Activated naive CD8-positive, alpha-beta T cell treated with anti-CD3 and anti-CD28 coated beads for 36 hours (primary cell): Measurements from ENCODE around the gene CXorf58. TPM values are rescaled to one million over a fixed set of nuclear protein-coding genes. Genes with fewer than 3 reads are reported as not detected.

Experiments
- DNase-seq: peaks from one replicate; pipeline ENCODE4 v3.0.0; 2021
- H3K27ac Mint-ChIP-seq: one replicate; pipeline ENCODE4 v1.8.0; 2022; ENCODE audit warnings: mild to moderate bottlenecking, moderate library complexity, mixed read lengths
- H3K27me3 Mint-ChIP-seq: one replicate; pipeline ENCODE4 v1.8.0; 2022; ENCODE audit warnings: mild to moderate bottlenecking, mixed read lengths
- H3K36me3 Mint-ChIP-seq: one replicate; pipeline ENCODE4 v1.8.0; 2021; ENCODE audit warnings: mild to moderate bottlenecking, mixed read lengths
- H3K4me1 Mint-ChIP-seq: one replicate; pipeline ENCODE4 v1.8.0; 2021; ENCODE audit warnings: mixed read lengths
- H3K4me3 Mint-ChIP-seq: one replicate; pipeline ENCODE4 v1.8.0; 2022; ENCODE audit warnings: mild to moderate bottlenecking, moderate library complexity, mixed read lengths
- H3K9me3 Mint-ChIP-seq: one replicate; pipeline ENCODE4 v1.8.0; 2022; ENCODE audit warnings: mixed read lengths
- total RNA-seq, 2 experiments: library from RNA; stranded (reverse); gene quantifications; one replicate each; pipeline ENCODE4 v1.2.3, GENCODE V29; 2021

The CXorf58 gene
- total RNA-seq, 2 experiments from 2014 or later, result 0.24 TPM; not detected in 1

GRCh38 chrX:23919706-23920320 lies 12.0 kb downstream of the CXorf58 start:
- H3K27ac Mint-ChIP-seq, result no peak overlapping the region
- no peaks in the 10 kb centered on the region for H3K36me3 Mint-ChIP-seq
- no peaks in the 10 kb centered on the region for H3K4me1 Mint-ChIP-seq
- H3K27me3 Mint-ChIP-seq, result no peaks in the 10 kb centered on the region
- no peaks in the 10 kb centered on the region for H3K9me3 Mint-ChIP-seq
- no peak for DNase-seq
- no peak overlapping the region for H3K4me3 Mint-ChIP-seq

- no peaks in the 10 kb centered on the region for H3K36me3 Mint-ChIP-seq
- H3K27me3 Mint-ChIP-seq, result no peaks in the 10 kb centered on the region
- no peak for DNase-seq
- no peaks in the 10 kb centered on the region for H3K9me3 Mint-ChIP-seq
- H3K4me3 Mint-ChIP-seq, result no peak overlapping the region
- no peak overlapping the region for H3K27ac Mint-ChIP-seq
- peaks cover 1% of the 10 kb centered on the region for H3K4me1 Mint-ChIP-seq
Measured at GRCh38 chrX:23926015-23926414, 18.2 kb downstream of the CXorf58 start.

GRCh38 chrX:23930894-23931604 lies 23.2 kb downstream of the CXorf58 start:
- no peak for DNase-seq
- H3K27me3 Mint-ChIP-seq, result no peaks in the 10 kb centered on the region
- H3K4me1 Mint-ChIP-seq, result peaks cover 14% of the 10 kb centered on the region
- H3K27ac Mint-ChIP-seq, result no peak overlapping the region
- no peaks in the 10 kb centered on the region for H3K36me3 Mint-ChIP-seq
- no peak overlapping the region for H3K4me3 Mint-ChIP-seq
- no peaks in the 10 kb centered on the region for H3K9me3 Mint-ChIP-seq

GRCh38 chrX:23932046-23932445 lies 24.2 kb downstream of the CXorf58 start:
- Mint-ChIP-seq H3K4me3 (no peak overlapping the region), H3K27me3 (no peaks in the 10 kb centered on the region), H3K36me3 (no peaks in the 10 kb centered on the region), H3K9me3 (no peaks in the 10 kb centered on the region), H3K4me1 (peaks cover 14% of the 10 kb centered on the region), H3K27ac (no peak overlapping the region)
- no peak for DNase-seq

GRCh38 chrX:23935106-23935505 lies 27.3 kb downstream of the CXorf58 start:
- no peaks in the 10 kb centered on the region for H3K27me3 Mint-ChIP-seq
- no peak overlapping the region for H3K4me3 Mint-ChIP-seq
- peaks cover 14% of the 10 kb centered on the region for H3K4me1 Mint-ChIP-seq
- H3K36me3 Mint-ChIP-seq, result no peaks in the 10 kb centered on the region
- DNase-seq, result no peak
- no peak overlapping the region for H3K27ac Mint-ChIP-seq
- H3K9me3 Mint-ChIP-seq, result no peaks in the 10 kb centered on the region

GRCh38 chrX:23936180-23936579 lies 28.4 kb downstream of the CXorf58 start:
- DNase-seq, result no peak

GRCh38 chrX:23937100-23937499 lies 29.3 kb downstream of the CXorf58 start:
- H3K27ac Mint-ChIP-seq, result no peak overlapping the region
- no peak for DNase-seq
- H3K36me3 Mint-ChIP-seq, result no peaks in the 10 kb centered on the region
- no peaks in the 10 kb centered on the region for H3K27me3 Mint-ChIP-seq
- no peak overlapping the region for H3K4me3 Mint-ChIP-seq
- no peaks in the 10 kb centered on the region for H3K9me3 Mint-ChIP-seq
- peaks cover 6% of the 10 kb centered on the region for H3K4me1 Mint-ChIP-seq

More at GRCh38 chrX:23936180-23936579, 28.4 kb downstream of the CXorf58 start:
- H3K9me3 Mint-ChIP-seq, result no peaks in the 10 kb centered on the region
- H3K27me3 Mint-ChIP-seq, result no peaks in the 10 kb centered on the region
- H3K4me1 Mint-ChIP-seq, result peaks cover 12% of the 10 kb centered on the region
- H3K4me3 Mint-ChIP-seq, result no peak overlapping the region
- H3K36me3 Mint-ChIP-seq, result no peaks in the 10 kb centered on the region
- H3K27ac Mint-ChIP-seq, result no peak overlapping the region

GRCh38 chrX:23938690-23939089 lies 30.9 kb downstream of the CXorf58 start:
- Mint-ChIP-seq H3K27me3 (no peaks in the 10 kb centered on the region), H3K27ac (no peak overlapping the region), H3K4me1 (peaks cover 2% of the 10 kb centered on the region), H3K36me3 (no peaks in the 10 kb centered on the region), H3K4me3 (no peak overlapping the region), H3K9me3 (no peaks in the 10 kb centered on the region)
- DNase-seq, result no peak

GRCh38 chrX:23939203-23939602 lies 31.4 kb downstream of the CXorf58 start:
- no peaks in the 10 kb centered on the region for H3K9me3 Mint-ChIP-seq
- no peak overlapping the region for H3K27ac Mint-ChIP-seq
- H3K36me3 Mint-ChIP-seq, result no peaks in the 10 kb centered on the region
- DNase-seq, result no peak
- no peak overlapping the region for H3K4me3 Mint-ChIP-seq
- H3K4me1 Mint-ChIP-seq, result peaks cover 2% of the 10 kb centered on the region
- H3K27me3 Mint-ChIP-seq, result no peaks in the 10 kb centered on the region

GRCh38 chrX:23944234-23944633 lies 36.4 kb downstream of the CXorf58 start:
- Mint-ChIP-seq H3K4me3 (no peak overlapping the region), H3K36me3 (peaks cover 2% of the 10 kb centered on the region), H3K27ac (no peak overlapping the region), H3K4me1 (peaks cover 2% of the 10 kb centered on the region), H3K9me3 (no peaks in the 10 kb centered on the region), H3K27me3 (no peaks in the 10 kb centered on the region)
- no peak for DNase-seq

GRCh38 chrX:23945206-23945605 lies 37.4 kb downstream of the CXorf58 start:
- Mint-ChIP-seq H3K27ac (no peak overlapping the region), H3K9me3 (no peaks in the 10 kb centered on the region), H3K27me3 (no peaks in the 10 kb centered on the region), H3K36me3 (peaks cover 2% of the 10 kb centered on the region), H3K4me1 (peaks cover 2% of the 10 kb centered on the region), H3K4me3 (no peak overlapping the region)
- no peak for DNase-seq

GRCh38 chrX:23952391-23952790 lies 44.6 kb downstream of the CXorf58 start:
- DNase-seq, result no peak
- Mint-ChIP-seq H3K9me3 (no peaks in the 10 kb centered on the region), H3K4me1 (peaks cover 21% of the 10 kb centered on the region), H3K27ac (no peak overlapping the region), H3K36me3 (no peaks in the 10 kb centered on the region), H3K27me3 (no peaks in the 10 kb centered on the region), H3K4me3 (peak overlapping the region; percentile 42)

- Mint-ChIP-seq H3K4me1 (peaks cover 21% of the 10 kb centered on the region), H3K27ac (peak overlapping the region; percentile 93), H3K4me3 (peak overlapping the region; percentile 81), H3K27me3 (no peaks in the 10 kb centered on the region), H3K9me3 (no peaks in the 10 kb centered on the region), H3K36me3 (no peaks in the 10 kb centered on the region)
- peak; percentile 44 for DNase-seq
Measured at GRCh38 chrX:23952984-23953907, 45.4 kb downstream of the CXorf58 start.

- Mint-ChIP-seq H3K27me3 (no peaks in the 10 kb centered on the region), H3K36me3 (no peaks in the 10 kb centered on the region), H3K27ac (peak overlapping the region; percentile 93), H3K4me1 (peaks cover 22% of the 10 kb centered on the region), H3K4me3 (peak overlapping the region; percentile 81), H3K9me3 (no peaks in the 10 kb centered on the region)
- no peak for DNase-seq
Measured at GRCh38 chrX:23953908-23954269, 46.1 kb downstream of the CXorf58 start.

- Mint-ChIP-seq H3K27ac (no peak overlapping the region), H3K36me3 (no peaks in the 10 kb centered on the region), H3K4me3 (no peak overlapping the region), H3K9me3 (no peaks in the 10 kb centered on the region), H3K27me3 (no peaks in the 10 kb centered on the region), H3K4me1 (peaks cover 24% of the 10 kb centered on the region)
- no peak for DNase-seq
Measured at GRCh38 chrX:23954396-23954795, 46.6 kb downstream of the CXorf58 start.
